ENCODE data around the gene NPBWR2.
"Not testable (repeated sequence)": the region's sequence is repeated elsewhere in the genome, so short reads cannot be mapped to it uniquely, and the experiment has no call there.

The NPBWR2 gene

DNA sequence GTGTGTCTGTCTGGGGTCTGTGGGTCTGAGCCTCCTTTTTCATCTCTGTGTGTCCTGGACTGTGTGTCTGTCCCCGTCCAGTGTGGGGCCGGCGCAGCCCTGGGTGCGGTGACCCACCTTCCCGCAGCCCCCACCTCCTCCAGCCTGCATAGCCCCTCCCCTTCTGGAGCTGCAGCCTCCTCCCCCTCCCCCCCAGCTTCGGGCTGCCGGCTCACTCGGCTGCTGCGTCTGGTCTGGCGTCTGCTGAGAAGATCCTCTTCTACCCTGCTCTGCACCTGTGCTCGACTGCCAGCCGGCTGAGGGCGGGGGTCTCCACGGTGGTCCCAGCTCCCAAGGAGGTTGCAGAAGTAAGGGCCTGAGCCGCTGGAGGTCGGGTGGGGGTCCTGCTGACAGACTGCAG, 15.6 kb downstream of the NPBWR2 start:
- Mint-ChIP-seq H3K4me3 (no peak overlapping the region), H3K4me1 (peaks cover 45% of the 10 kb centered on the region), H3K27ac (no peak overlapping the region), H3K36me3 (peaks cover 6% of the 10 kb centered on the region), H3K9me3 (peaks cover 7% of the 10 kb centered on the region), H3K27me3 (no peaks in the 10 kb centered on the region)
- peak; percentile 20 for ATAC-seq

GRCh38 chr20:64091340-64091739, 16.0 kb downstream of the NPBWR2 start:
- H3K9me3 Mint-ChIP-seq, result peaks cover 6% of the 10 kb centered on the region
- H3K27me3 Mint-ChIP-seq, result no peaks in the 10 kb centered on the region
- H3K27ac Mint-ChIP-seq, result no peak overlapping the region
- H3K4me1 Mint-ChIP-seq, result peaks cover 40% of the 10 kb centered on the region
- H3K4me3 Mint-ChIP-seq, result no peak overlapping the region
- H3K36me3 Mint-ChIP-seq, result peaks cover 1% of the 10 kb centered on the region
- no peak for ATAC-seq

DNA sequence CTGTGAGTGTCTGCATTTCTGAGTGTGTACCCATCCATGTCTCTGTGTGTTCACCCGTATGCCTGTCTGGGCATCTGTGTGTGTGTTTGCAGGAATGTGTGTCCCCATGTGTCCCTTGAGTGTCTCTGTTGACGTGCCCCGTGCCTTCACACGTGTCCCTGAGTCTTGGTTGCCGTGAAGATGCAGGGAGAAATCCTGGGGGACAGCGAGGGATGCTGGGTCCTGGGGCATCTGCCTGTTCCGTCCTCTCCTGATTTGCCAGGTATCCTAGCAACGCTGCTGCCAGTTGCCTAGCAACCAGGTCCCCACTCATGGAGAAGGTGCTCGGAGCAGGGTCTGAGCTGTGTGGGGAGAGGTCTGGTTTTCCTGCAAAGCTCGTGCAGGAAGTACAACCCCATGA, 17.2 kb downstream of the NPBWR2 start:
- peaks cover 6% of the 10 kb centered on the region for H3K9me3 Mint-ChIP-seq
- peaks cover 29% of the 10 kb centered on the region for H3K4me1 Mint-ChIP-seq
- no peak for ATAC-seq
- no peaks in the 10 kb centered on the region for H3K27me3 Mint-ChIP-seq
- H3K36me3 Mint-ChIP-seq, result no peaks in the 10 kb centered on the region
- no peak overlapping the region for H3K4me3 Mint-ChIP-seq
- no peak overlapping the region for H3K27ac Mint-ChIP-seq

DNA sequence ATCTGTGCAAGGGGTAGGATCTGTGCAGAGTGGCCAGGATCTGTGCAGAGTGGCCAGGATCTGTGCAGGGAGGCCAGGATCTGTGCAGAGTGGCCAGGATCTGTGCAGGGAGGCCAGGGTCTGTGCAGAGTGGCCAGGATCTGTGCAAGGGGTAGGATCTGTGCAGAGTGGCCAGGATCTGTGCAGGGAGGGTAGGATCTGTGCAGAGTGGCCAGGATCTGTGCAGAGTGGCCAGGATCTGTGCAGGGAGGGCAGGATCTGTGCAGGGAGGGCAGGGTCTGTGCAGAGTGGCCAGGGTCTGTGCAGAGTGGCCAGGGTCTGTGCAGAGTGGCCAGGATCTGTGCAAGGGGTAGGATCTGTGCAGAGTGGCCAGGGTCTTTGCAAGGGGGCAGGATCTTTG, 18.8 kb downstream of the NPBWR2 start:
- not testable (repeated sequence) for H3K36me3 Mint-ChIP-seq, H3K27ac Mint-ChIP-seq, H3K9me3 Mint-ChIP-seq, H3K4me3 Mint-ChIP-seq, ATAC-seq
- peaks cover 10% of the 10 kb centered on the region for H3K27me3 Mint-ChIP-seq
- peaks cover 36% of the 10 kb centered on the region for H3K4me1 Mint-ChIP-seq

GRCh38 chr20:64087226-64087825, 20.0 kb downstream of the NPBWR2 start:
- H3K27ac Mint-ChIP-seq, H3K36me3 Mint-ChIP-seq, H3K4me3 Mint-ChIP-seq, H3K9me3 Mint-ChIP-seq, ATAC-seq: not testable (repeated sequence)
- peaks cover 10% of the 10 kb centered on the region for H3K27me3 Mint-ChIP-seq
- peaks cover 36% of the 10 kb centered on the region for H3K4me1 Mint-ChIP-seq

GRCh38 chr20:64086801-64087200, 20.6 kb downstream of the NPBWR2 start:
- no peaks in the 10 kb centered on the region for H3K36me3 Mint-ChIP-seq
- H3K27me3 Mint-ChIP-seq, result peaks cover 10% of the 10 kb centered on the region
- no peak for ATAC-seq
- peaks cover 6% of the 10 kb centered on the region for H3K9me3 Mint-ChIP-seq
- no peak overlapping the region for H3K4me3 Mint-ChIP-seq
- no peak overlapping the region for H3K27ac Mint-ChIP-seq
- peaks cover 36% of the 10 kb centered on the region for H3K4me1 Mint-ChIP-seq

- H3K4me1 Mint-ChIP-seq, result peaks cover 42% of the 10 kb centered on the region
- H3K36me3 Mint-ChIP-seq, result no peaks in the 10 kb centered on the region
- H3K9me3 Mint-ChIP-seq, result peaks cover 6% of the 10 kb centered on the region
- peak overlapping the region; percentile 87 for H3K4me3 Mint-ChIP-seq
- H3K27me3 Mint-ChIP-seq, result peaks cover 10% of the 10 kb centered on the region
- ATAC-seq, result no peak
- peak overlapping the region; percentile 55 for H3K27ac Mint-ChIP-seq
Observed at GRCh38 chr20:64084685-64085152, 22.6 kb downstream of the NPBWR2 start.

DNA sequence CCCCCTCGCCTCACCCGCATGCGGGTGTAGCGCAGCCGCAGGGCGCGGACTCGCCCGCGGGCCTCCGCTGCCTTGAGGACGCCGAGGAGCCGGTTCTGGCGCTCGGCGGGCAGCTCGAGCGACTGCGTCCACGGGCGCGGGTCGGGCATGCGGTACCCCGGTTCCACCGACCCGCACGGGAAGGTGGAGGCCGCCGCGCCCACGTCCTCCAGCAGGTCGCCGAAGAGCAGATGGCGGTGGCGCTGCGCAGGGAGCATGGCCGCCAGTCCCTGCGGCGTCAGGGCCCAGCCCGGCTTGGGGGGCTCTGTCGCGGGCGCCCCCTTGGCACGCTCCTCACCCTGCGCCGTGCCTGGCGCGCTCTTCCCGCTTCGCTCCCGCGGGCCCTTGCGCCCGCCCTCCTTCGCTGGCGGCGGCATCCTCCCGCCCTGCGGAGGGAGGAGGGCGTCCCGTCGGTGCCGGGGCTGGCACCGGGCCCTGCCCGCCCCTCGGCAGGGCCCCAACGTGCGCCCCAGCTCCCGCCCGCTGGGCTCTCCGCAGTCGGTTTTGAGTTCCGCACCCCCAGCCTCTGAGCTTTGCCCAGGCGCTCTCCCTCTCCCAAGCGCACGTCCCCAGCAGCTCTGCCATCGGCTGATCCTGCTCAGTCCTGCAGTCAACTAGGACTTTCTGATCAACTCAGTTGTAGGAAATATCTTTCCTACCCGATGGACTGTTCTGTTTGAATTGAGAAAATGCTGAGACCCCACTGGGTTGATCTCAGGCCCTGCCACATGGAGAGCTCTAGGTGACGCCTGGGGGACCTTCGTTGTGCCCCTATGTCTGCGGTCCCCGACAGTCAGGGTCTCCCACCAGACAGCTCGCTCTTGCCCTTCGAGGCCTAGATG, 23.3 kb downstream of the NPBWR2 start, which contains the start of gene LKAAEAR1:
Gene LKAAEAR1, minus strand, starts transcription at position 595 of the 881 bp plus-strand sequence. Its CDS starts 179 bp downstream, at position 416.
- Mint-ChIP-seq H3K4me3 (peak within 1 kb of the TSS; percentile 87), H3K27ac (peak within 1 kb of the TSS; percentile 69), H3K9me3 (peaks cover 6% of the 10 kb centered on the region), H3K27me3 (peaks cover 10% of the 10 kb centered on the region), H3K4me1 (peaks cover 36% of the 10 kb centered on the region), H3K36me3 (no peaks in the 10 kb centered on the region)
- no peak for ATAC-seq

GRCh38 chr20:64083378-64083803, 24.0 kb downstream of the NPBWR2 start:
- Mint-ChIP-seq H3K27me3 (peaks cover 10% of the 10 kb centered on the region), H3K27ac (peak overlapping the region; percentile 69)
- ATAC-seq, result peak; percentile 49

DNA sequence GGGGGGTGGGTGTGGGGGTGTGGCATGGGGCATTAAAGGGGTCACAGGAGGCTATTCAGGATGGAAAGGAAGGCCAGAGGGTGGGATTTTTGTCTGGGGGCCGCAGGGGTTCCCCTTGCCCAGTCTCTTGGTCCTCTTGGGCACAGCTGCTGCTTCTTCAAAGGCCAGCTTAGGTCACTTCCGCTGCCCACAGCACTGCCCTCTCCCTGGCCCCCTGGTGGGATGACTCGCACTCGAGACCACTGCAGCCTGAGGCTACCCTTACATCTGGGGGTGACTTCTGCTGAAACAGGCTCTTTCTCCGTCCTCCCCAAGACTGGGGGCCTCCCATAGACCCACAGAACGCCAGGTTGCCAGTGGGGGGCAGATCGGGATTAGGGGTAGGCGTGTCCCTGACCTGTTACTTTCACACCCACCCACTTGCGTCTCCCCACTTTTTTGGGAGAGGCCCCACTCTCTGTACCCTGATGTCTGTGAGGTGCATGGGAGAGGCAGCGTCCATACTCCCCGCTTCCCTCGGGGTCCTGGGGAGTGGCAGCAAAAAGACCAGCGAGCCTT, 24.5 kb downstream of the NPBWR2 start:
- Mint-ChIP-seq H3K36me3 (no peaks in the 10 kb centered on the region), H3K4me3 (peak overlapping the region; percentile 78), H3K27ac (peak overlapping the region; percentile 69), H3K27me3 (peaks cover 10% of the 10 kb centered on the region), H3K9me3 (peaks cover 6% of the 10 kb centered on the region), H3K4me1 (peaks cover 39% of the 10 kb centered on the region)
- no peak for ATAC-seq

More at GRCh38 chr20:64083378-64083803, 24.0 kb downstream of the NPBWR2 start:
- H3K36me3 Mint-ChIP-seq, result no peaks in the 10 kb centered on the region
- H3K9me3 Mint-ChIP-seq, result peaks cover 6% of the 10 kb centered on the region
- H3K4me3 Mint-ChIP-seq, result peak overlapping the region; percentile 78
- H3K4me1 Mint-ChIP-seq, result peaks cover 36% of the 10 kb centered on the region

DNA sequence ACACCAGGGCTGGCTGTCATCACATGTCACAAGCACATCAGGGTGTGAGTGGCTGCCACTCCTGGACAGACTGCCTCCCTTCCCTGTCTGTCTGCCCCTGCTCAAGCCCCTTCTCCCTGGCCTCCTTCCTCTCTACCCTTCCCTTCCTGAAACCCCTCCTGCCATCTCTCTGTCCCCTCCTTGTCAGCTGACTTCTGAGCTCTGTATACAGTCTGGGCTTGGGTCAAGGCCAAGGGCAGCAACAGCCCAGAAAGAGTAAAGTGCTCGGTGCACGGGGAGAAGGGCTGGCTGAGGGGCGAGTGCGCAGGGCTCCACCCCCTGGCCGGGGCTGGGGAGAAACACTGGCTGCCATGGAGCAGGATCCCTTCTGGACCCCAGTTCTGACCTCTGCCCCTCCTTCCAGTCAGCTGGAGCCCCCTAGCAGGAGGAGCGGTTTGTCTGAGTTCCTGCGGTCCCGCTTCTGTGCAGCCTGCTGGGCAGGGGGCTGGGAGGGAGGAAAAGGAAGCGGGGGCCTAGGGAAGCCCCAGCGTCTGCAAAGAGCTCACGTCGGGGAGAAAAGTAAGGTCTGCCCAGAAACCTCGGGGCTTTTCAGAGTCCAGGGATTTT, 25.1 kb downstream of the NPBWR2 start:
- peak overlapping the region; percentile 36 for H3K4me3 Mint-ChIP-seq
- peaks cover 46% of the 10 kb centered on the region for H3K4me1 Mint-ChIP-seq
- peaks cover 10% of the 10 kb centered on the region for H3K27me3 Mint-ChIP-seq
- H3K36me3 Mint-ChIP-seq, result no peaks in the 10 kb centered on the region
- H3K27ac Mint-ChIP-seq, result peak overlapping the region; percentile 20
- peaks cover 3% of the 10 kb centered on the region for H3K9me3 Mint-ChIP-seq
- no peak for ATAC-seq

GRCh38 chr20:64081624-64081964, 25.8 kb downstream of the NPBWR2 start:
- no peak overlapping the region for H3K4me3 Mint-ChIP-seq
- H3K9me3 Mint-ChIP-seq, result peaks cover under 1% of the 10 kb centered on the region
- no peak for ATAC-seq
- peak overlapping the region; percentile 20 for H3K27ac Mint-ChIP-seq
- peaks cover 10% of the 10 kb centered on the region for H3K27me3 Mint-ChIP-seq
- no peaks in the 10 kb centered on the region for H3K36me3 Mint-ChIP-seq
- peaks cover 52% of the 10 kb centered on the region for H3K4me1 Mint-ChIP-seq

GRCh38 chr20:64080813-64081623, 26.3 kb downstream of the NPBWR2 start:
- peaks cover 58% of the 10 kb centered on the region for H3K4me1 Mint-ChIP-seq
- peak overlapping the region; percentile 79 for H3K4me3 Mint-ChIP-seq
- no peaks in the 10 kb centered on the region for H3K9me3 Mint-ChIP-seq
- no peak for ATAC-seq
- peak overlapping the region; percentile 76 for H3K27ac Mint-ChIP-seq
- H3K36me3 Mint-ChIP-seq, result peaks cover under 1% of the 10 kb centered on the region
- H3K27me3 Mint-ChIP-seq, result peaks cover 10% of the 10 kb centered on the region

GRCh38 chr20:64080013-64080812, 27.2 kb downstream of the NPBWR2 start, which contains the start of gene OPRL1:
TSS of gene OPRL1 (plus strand) at chr20:64080082. CDS start at chr20:64092721, 12,639 bp downstream.
- Mint-ChIP-seq H3K27me3 (peaks cover 10% of the 10 kb centered on the region), H3K9me3 (no peaks in the 10 kb centered on the region), H3K4me1 (peaks cover 66% of the 10 kb centered on the region), H3K36me3 (peaks cover 9% of the 10 kb centered on the region), H3K4me3 (peak within 1 kb of the TSS; percentile 97), H3K27ac (peak within 1 kb of the TSS; percentile 96)
- no peak for ATAC-seq

Data from stimulated activated memory B cell treated with anti-CD40 and anti-IgM and Interleukin-4, amounts not matched to agents 10 μg/mL and 1 μg/mL and 100 μg/mL, for 72 hours (primary cell).